HFF-Myc (cell line): ENCODE data around the gene THY1.

ENCODE experiments used
- DNase-seq: peaks from one replicate; pipeline ENCODE4 v3.0.0-alpha.2; 2011; ENCODE audit warnings: low read depth; ENCODE audit errors: extremely low read depth
- H3K4me3 ChIP-seq: replicated peaks from 2 replicates; pipeline ENCODE4 v1.5.1; 2011; ENCODE audit warnings: low read depth, mild to moderate bottlenecking, control low read depth, low read length
- CTCF ChIP-seq: IDR thresholded peaks from 2 replicates; pipeline ENCODE4 v1.5.1; 2012; ENCODE audit warnings: mild to moderate bottlenecking, low read depth, low read length, control low read depth; ENCODE audit errors: missing control alignments

Gene THY1

GRCh38 chr11:119450590-119451326 is 27.8 kb upstream of the THY1 start:
- H3K4me3 ChIP-seq: no peak overlapping the region
- TF ChIP-seq CTCF: no peak
- no peak for DNase-seq

GRCh38 chr11:119449498-119449897 is 26.5 kb upstream of the THY1 start:
- TF ChIP-seq CTCF: no peak
- no peak for DNase-seq
- no peak overlapping the region for H3K4me3 ChIP-seq

- H3K4me3 ChIP-seq: no peak overlapping the region
- no peak for TF ChIP-seq CTCF
- DNase-seq: no peak
These were observed 25.4 kb upstream of the THY1 start for GRCh38 chr11:119448380-119448779.

GRCh38 chr11:119447664-119448242 is 24.8 kb upstream of the THY1 start:
- no peak for DNase-seq
- H3K4me3 ChIP-seq: no peak overlapping the region
- TF ChIP-seq CTCF: no peak

GRCh38 chr11:119446871-119447663 is 24.1 kb upstream of the THY1 start:
- no peak for DNase-seq
- TF ChIP-seq CTCF: no peak
- no peak overlapping the region for H3K4me3 ChIP-seq

- no peak for TF ChIP-seq CTCF
- no peak for DNase-seq
These were observed 23.5 kb upstream of the THY1 start for GRCh38 chr11:119446434-119446833.

More at GRCh38 chr11:119446434-119446833, 23.5 kb upstream of the THY1 start:
- H3K4me3 ChIP-seq: no peak overlapping the region
